ENCODE data around the gene CFD.
"Not testable (repeated sequence)": the region's sequence is repeated elsewhere in the genome, so short reads cannot be mapped to it uniquely, and the experiment has no call there.

The CFD gene

DNA sequence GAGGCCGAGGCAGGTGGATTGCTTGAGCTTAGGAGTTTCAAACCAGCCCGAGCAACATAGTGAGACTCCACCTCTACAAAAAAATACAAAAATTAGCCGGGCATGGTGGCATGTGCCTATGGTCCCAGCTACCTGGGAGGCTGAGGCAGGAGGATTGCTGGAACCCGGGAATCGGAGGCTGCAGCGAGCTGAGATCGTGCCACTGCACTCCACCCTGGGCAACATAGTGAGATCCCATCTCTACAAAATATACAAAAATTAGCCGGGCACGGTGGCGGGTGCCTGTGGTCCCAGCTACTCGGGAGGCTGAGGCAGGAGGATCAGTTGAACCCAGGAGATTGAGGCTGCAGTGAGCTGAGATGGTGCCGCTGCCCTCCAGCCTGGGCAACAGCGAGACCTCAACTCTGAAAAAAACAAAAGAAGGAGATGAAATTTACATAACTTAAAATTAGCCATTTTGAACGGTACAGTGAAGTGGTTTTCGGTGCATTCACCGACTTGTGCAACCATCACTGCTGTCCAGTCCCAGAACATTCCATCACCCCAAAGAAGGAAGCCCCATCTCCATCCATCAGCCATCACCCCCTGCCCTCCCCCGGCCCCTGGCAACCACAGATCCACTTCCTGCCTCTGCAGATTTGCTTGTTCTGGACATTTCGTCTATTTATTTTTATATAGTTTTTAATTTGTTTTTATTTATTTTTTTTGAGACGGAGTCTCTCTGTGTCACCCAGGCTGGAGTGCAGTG, 33.4 kb upstream of the CFD start:
- DNase-seq (ENCODE audit: low read depth in 2 of 2): no peak

DNA sequence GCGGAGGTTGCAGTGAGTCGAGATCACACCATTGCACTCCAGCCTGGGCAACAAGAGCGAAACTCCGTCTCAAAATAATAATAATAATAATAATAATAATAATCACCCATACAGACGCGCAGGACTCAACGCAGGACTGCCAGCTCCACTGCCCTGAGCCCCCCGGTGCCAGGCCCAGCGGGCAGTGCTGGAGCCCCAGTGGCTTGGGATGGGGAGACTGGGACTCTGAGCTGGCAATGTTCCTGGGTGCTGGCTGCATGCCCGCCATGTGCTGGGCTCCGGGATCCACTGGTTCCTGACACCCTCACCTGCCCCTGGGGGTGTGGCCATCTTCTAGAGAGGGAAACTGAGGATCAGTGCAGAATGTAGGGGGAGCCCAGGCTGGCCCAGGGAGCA, 32.2 kb upstream of the CFD start:
- no peak for DNase-seq (ENCODE audit: low read depth in 2 of 2)

DNA sequence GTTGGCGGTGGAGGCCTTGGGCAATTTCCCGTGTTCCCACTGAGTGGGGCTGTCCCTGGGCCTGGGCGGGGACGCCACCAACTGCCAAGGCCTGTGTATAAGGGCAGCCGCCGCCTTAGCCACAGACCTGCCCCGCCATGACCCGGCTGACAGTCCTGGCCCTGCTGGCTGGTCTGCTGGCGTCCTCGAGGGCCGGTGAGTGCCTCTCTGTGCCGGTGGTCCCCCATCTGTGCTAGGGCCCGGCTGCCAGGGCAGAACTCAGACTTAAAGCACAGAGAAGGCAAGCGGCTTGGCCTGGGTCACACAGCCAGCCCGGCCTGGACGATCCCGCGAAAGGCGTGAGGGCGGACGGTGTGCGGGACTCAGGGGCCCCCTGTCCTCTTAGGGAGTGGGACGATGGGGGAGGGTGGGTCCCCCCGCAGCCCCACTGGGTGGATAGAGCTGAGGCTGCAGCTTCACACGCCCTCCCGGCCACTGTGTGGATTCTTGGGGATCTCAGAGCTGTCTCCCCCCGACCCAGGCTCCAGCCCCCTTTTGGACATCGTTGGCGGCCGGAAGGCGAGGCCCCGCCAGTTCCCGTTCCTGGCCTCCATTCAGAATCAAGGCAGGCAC, 31.6 kb upstream of the CFD start, which contains the start of gene AZU1:
TSS of gene AZU1 (plus strand) at position 128 of the 612 bp plus-strand sequence. CDS start at position 138, 10 bp downstream.
- DNase-seq (ENCODE audit: low read depth in 2 of 2): no peak

- DNase-seq (ENCODE audit: low read depth in 2 of 2): no peak
Measured at GRCh38 chr19:829129-829758, 30.2 kb upstream of the CFD start.

GRCh38 chr19:831407-832369, 27.8 kb upstream of the CFD start:
- no peak for DNase-seq (ENCODE audit: low read depth in 2 of 2)

DNA sequence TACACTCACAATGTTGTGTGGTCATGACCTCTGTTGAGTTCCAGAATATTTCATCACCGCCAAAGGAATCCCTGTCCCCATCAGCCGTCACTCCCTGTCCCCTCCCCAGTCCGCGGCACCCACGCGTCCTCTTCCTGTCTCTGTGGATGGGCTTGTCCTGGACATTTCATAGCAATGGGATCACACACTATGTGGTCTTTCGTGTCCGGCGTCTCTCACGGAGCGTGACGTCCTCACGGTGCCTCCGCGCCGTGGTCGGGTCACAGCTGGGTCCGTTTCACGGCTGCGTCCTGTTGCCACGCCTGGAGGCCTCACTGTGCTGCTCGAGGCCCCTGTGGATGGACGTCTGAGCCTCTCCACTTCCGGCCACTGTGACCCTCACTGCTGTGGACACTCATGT, 25.2 kb upstream of the CFD start:
- no peak for DNase-seq (ENCODE audit: low read depth in 2 of 2)

DNA sequence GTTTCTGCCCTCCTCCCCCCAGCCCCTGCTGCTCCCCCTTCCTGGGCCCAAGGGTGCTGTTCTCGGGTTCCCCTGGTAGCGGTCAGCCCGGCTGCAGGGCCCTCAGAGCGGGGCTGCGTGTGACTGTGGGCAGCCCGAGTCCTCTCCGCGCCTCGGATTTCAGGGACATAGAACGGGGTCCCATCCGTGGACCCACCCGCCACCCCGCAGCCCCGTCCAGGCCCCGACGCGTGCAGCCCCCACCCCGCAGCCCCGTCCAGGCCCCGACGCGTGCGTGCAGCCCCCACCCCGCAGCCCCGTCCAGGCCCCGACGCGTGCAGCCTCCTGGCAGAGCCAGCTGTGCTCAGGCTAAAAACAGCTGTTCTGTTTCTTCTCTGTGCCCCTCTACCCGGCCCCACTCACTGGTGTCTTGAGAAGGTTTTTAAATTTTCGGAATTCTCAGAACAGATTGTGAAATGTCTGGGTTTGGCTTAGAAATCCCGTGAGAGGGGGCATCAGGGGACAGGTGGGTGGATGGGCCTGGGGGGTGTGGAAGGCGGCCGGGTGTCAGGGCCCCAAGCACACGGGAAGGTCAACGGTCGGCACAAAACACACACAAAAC, 24.2 kb upstream of the CFD start:
- DNase-seq (ENCODE audit: low read depth in 2 of 2): no peak

GRCh38 chr19:840519-841206, 18.8 kb upstream of the CFD start, which contains the start of gene PRTN3:
Gene PRTN3, plus strand, starts transcription at chr19:840999. Its CDS starts 10 bp downstream, at chr19:841009.
- DNase-seq (ENCODE audit: low read depth in 2 of 2): no peak

DNA sequence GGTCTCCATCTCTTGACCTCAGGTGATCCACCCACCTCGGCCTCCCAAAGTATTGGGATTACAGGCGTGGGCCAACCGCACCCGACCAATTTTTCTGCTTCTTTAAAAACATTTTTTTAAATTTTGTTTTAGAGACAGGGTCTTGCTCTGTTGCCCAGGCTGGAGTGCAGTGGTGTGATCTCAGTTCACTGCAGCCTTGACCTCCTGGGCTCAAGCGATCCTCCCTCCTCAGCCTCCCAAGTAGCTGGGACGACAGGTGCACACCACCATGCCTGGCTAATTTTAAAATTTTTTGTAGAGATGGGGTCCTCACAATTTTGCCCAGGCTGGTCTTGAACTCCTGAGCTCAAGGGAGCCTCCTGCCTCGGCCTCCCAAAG, 16.7 kb upstream of the CFD start:
- not testable (repeated sequence) for DNase-seq (ENCODE audit: low read depth in 2 of 2)

DNA sequence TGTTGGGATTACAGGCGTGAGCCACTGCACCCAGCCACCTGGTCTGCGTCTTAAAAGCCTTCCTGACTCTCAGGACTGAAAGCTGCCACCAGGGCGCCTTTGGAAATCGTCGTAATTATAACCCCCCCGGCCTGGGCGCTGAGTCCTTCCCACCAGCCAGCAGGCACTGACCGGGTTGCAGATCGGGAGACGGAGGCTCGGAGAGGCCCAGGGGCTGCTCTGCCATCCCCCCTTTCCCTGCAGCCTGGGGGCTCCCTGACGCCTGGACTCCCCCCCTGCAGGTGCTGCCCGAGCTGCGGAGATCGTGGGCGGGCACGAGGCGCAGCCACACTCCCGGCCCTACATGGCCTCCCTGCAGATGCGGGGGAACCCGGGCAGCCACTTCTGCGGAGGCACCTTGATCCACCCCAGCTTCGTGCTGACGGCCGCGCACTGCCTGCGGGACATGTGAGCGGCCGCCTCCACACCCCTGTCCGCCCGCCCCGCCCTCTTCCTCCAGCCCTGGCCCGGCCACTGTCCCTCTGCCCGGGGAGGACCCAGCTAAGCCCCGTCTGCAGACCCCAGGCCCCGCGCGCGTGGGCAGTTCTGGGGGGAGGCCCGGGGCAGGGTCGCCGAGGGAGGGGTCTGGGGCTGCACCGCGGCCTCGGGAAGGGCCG, 16.2 kb upstream of the CFD start:
- no peak for DNase-seq (ENCODE audit: low read depth in 2 of 2)

- no peak for DNase-seq (ENCODE audit: low read depth in 2 of 2)
Measured at GRCh38 chr19:843836-844545, 15.5 kb upstream of the CFD start.

- no peak for DNase-seq (ENCODE audit: low read depth in 2 of 2)
Measured at GRCh38 chr19:844546-844971, 14.9 kb upstream of the CFD start.

DNA sequence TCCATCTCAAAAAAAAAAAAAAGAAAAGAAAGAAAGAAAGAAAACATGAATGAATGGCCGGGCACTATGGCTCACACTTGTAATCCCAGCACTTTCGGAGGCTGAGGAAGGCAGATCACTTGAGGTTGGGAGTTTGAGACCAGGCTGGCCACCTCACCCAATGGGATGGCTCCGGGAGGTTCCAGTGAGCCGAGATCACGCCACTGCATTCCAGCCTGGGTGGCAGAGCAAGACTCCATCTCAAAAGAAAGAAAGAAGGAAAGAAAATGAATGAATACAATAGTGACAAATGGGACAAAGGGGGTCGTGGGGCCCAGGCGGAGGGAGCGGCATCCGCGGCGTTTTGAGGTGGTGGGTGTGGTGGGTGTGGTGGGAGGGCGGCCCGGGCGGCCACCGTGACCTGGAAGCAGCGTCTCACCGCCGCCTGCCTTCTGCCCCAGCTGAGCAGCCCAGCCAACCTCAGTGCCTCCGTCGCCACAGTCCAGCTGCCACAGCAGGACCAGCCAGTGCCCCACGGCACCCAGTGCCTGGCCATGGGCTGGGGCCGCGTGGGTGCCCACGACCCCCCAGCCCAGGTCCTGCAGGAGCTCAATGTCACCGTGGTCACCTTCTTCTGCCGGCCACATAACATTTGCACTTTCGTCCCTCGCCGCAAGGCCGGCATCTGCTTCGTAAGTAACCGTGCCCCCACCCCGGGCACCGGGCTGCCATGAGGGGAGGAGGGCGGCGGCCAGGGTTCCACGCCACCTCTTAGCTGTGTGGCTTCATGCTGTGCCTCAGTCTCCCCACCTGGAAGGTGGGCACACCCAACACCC, 13.6 kb upstream of the CFD start:
- no peak for DNase-seq (ENCODE audit: low read depth in 2 of 2)

GRCh38 chr19:848386-848921, 11.0 kb upstream of the CFD start:
- DNase-seq (ENCODE audit: low read depth in 2 of 2): no peak

GRCh38 chr19:849195-849594, 10.3 kb upstream of the CFD start:
- DNase-seq (ENCODE audit: low read depth in 2 of 2): not testable (repeated sequence)

GRCh38 chr19:850221-850978, 9.1 kb upstream of the CFD start:
- no peak for DNase-seq (ENCODE audit: low read depth in 2 of 2)

GRCh38 chr19:850979-851335, 8.5 kb upstream of the CFD start:
- DNase-seq (ENCODE audit: low read depth in 2 of 2): no peak
